Stimulated activated effector memory CD8-positive, alpha-beta T cell treated with anti-CD3 and anti-CD28 coated beads, Interleukin-12 subunit alpha, Interleukin-12 subunit beta, amount 100 ng/mL, for 72 hours (primary cell): ENCODE data around the gene SREK1.

Experiments
- ATAC-seq: fragments of 150-1000 bp; cut with Tn5 transposase; 2 replicates; pipeline ENCODE4 v1.10.0; 2021
- DNase-seq, 2 donors: peaks; one replicate each; pipeline ENCODE4 v3.0.0; 2021 to 2022; ENCODE audit warnings: low spot score in 2 of 2
- H3K27ac Mint-ChIP-seq: one replicate; pipeline ENCODE4 v1.8.0; 2022; ENCODE audit warnings: mild to moderate bottlenecking, mixed read lengths
- H3K36me3 Mint-ChIP-seq: one replicate; pipeline ENCODE4 v1.8.0; 2022; ENCODE audit warnings: mild to moderate bottlenecking, mixed read lengths
- H3K4me1 Mint-ChIP-seq: one replicate; pipeline ENCODE4 v1.8.0; 2022; ENCODE audit warnings: mixed read lengths
- H3K4me3 Mint-ChIP-seq: one replicate; pipeline ENCODE4 v1.8.0; 2022; ENCODE audit warnings: mild to moderate bottlenecking, mixed read lengths
- H3K9me3 Mint-ChIP-seq: one replicate; pipeline ENCODE4 v1.8.0; 2022; ENCODE audit warnings: mixed read lengths

The SREK1 gene

GRCh38 chr5:66224274-66224673, 80.2 kb downstream of the SREK1 start:
- ATAC-seq (no peak), DNase-seq (no peak)
- H3K27ac Mint-ChIP-seq = no peak overlapping the region
- no peaks in the 10 kb centered on the region for H3K9me3 Mint-ChIP-seq
- H3K36me3 Mint-ChIP-seq = no peaks in the 10 kb centered on the region
- no peak overlapping the region for H3K4me3 Mint-ChIP-seq
- no peaks in the 10 kb centered on the region for H3K4me1 Mint-ChIP-seq

DNA sequence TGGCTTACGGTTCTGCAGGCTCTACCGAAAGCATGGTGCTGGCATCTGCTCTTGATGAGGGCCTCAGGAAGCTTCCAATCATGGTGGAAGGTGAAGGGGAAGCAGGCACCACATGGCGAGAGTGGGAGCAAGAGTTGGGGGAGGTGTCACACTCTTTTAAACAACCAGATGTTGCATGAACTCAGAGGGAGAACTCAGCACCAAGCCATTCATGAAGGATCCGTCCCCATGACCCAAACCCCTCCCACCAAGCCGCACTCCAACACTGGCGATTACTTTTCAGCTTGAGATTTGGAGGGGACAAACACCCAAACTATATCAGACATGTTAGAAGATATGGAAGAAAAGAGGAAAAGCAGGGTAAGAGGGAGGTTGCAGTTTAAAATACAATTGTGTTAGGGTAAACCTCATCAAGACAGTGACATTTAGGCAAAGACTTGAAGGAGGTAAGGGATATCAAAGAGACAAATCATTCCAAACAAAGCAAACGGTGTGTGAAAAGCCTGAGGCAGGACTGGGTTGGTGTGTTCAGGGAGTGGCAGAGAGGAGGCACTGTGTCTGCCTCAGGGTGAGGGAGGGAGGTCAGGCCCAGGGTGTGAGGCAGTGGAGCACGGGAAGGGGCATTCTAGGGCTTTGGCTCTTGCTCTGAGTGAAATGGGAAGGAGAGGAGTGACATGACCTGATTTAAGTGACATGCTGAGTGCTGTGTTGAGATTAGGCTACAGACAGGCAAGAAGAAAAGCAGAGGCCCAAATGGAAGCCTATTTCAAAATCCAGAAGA, 80.9 kb downstream of the SREK1 start:
- DNase-seq (no peak), ATAC-seq (no peak)
- Mint-ChIP-seq H3K27ac (no peak overlapping the region), H3K4me1 (no peaks in the 10 kb centered on the region), H3K36me3 (no peaks in the 10 kb centered on the region), H3K4me3 (no peak overlapping the region), H3K9me3 (no peaks in the 10 kb centered on the region)

GRCh38 chr5:66230551-66230950, 86.5 kb downstream of the SREK1 start:
- ATAC-seq (no peak), DNase-seq (no peak)

GRCh38 chr5:66231508-66231907, 87.4 kb downstream of the SREK1 start:
- Mint-ChIP-seq H3K9me3 (no peaks in the 10 kb centered on the region), H3K4me1 (no peaks in the 10 kb centered on the region), H3K36me3 (no peaks in the 10 kb centered on the region), H3K4me3 (no peak overlapping the region), H3K27ac (no peak overlapping the region)
- ATAC-seq (no peak), DNase-seq (no peak)

More at GRCh38 chr5:66230551-66230950, 86.5 kb downstream of the SREK1 start:
- Mint-ChIP-seq H3K9me3 (no peaks in the 10 kb centered on the region), H3K27ac (no peak overlapping the region), H3K4me1 (no peaks in the 10 kb centered on the region), H3K4me3 (no peak overlapping the region), H3K36me3 (no peaks in the 10 kb centered on the region)

- Mint-ChIP-seq H3K36me3 (no peaks in the 10 kb centered on the region), H3K9me3 (no peaks in the 10 kb centered on the region), H3K4me3 (no peak overlapping the region), H3K27ac (no peak overlapping the region), H3K4me1 (no peaks in the 10 kb centered on the region)
- ATAC-seq = no peak
- DNase-seq = no peak
Observed at GRCh38 chr5:66232275-66232674, 88.2 kb downstream of the SREK1 start.

- ATAC-seq = no peak
- Mint-ChIP-seq H3K27ac (no peak overlapping the region), H3K36me3 (no peaks in the 10 kb centered on the region), H3K4me3 (no peak overlapping the region), H3K9me3 (no peaks in the 10 kb centered on the region), H3K4me1 (no peaks in the 10 kb centered on the region)
- no peak for DNase-seq
Observed at GRCh38 chr5:66232706-66233445, 88.8 kb downstream of the SREK1 start.
